ENCODE data around the gene BCKDK. TPM values are rescaled to one million over a fixed set of nuclear protein-coding genes. Genes with fewer than 3 reads are reported as not detected.
A peak's percentile ranks its signal among the peaks of the same experiment; 100 is the strongest.

The BCKDK gene
- total RNA-seq, 1 experiment from 2014 or later = 57.0 TPM

DNA sequence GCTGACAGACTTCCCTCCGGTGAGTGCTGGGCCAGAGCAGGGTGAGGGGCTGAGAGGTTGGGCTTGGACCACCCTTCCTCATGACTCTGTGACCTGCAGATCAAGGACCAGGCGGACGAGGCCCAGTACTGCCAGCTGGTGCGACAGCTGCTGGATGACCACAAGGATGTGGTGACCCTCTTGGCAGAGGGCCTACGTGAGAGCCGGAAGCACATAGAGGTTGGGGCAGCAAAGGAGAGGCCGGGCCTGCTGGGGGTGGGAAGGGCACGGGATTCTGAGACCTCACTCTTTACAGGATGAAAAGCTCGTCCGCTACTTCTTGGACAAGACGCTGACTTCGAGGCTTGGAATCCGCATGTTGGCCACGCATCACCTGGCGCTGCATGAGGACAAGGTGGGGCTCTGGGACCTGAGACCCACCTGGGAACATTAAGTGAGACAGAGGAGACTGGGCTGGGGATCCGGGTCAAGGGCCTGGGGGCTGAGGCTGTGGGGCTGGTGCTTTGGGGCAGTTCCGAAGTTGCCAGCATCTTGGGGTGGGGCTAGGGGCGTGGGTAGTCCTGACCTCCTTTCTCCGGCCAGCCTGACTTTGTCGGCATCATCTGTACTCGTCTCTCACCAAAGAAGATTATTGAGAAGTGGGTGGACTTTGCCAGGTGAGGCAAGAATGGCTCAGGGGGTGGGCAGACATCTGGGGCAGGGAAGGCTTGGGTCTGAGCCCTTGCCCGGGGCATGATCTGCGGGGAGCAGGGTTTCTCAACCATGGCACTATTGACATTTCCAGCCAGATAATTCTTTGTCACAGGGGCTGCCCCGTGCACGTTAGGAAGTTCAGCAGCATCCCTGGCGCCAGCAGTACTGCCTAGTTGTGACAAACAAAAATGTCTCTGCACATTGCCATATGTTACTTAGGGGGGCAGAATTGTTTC, 2.2 kb downstream of the BCKDK start:
- H3K27ac Mint-ChIP-seq = no peak overlapping the region
- no peak overlapping the region for H2BK5ac ChIP-seq (ENCODE audit: insufficient read length, low read length)

More for the DNA sequence above, 2.2 kb downstream of the BCKDK start:
- H3K9me3 ChIP-seq (ENCODE audit: control insufficient read depth, low read depth, low read length) = no peaks in the 10 kb centered on the region
- H3K18ac ChIP-seq (ENCODE audit: insufficient read length, low read depth, low read length) = no peak overlapping the region
- H3K23me2 ChIP-seq (ENCODE audit: insufficient read length, low read depth, low read length, poor library complexity, severe bottlenecking) = peaks cover 8% of the 10 kb centered on the region
- H2BK15ac ChIP-seq (ENCODE audit: low read depth, low read length) = no peak overlapping the region
- H3K4me2 ChIP-seq (ENCODE audit: insufficient read depth, insufficient read length, low read length) = no peak overlapping the region
- no peaks in the 10 kb centered on the region for H4K20me1 ChIP-seq (ENCODE audit: control insufficient read depth, insufficient read depth, insufficient read length)
- H3K14ac ChIP-seq (ENCODE audit: insufficient read depth, low read length) = no peak overlapping the region
- Mint-ChIP-seq H3K36me3 (ENCODE audit: insufficient read depth in 1 of 3, low read depth in 3 of 3) (peaks cover 19 to 37% (median 33%) of the 10 kb centered on the region in 3 experiments), H3K27me3 (ENCODE audit: low read depth) (no peaks in the 10 kb centered on the region; the same call in 1 of the 2 replicates), H3K9me3 (no peaks in the 10 kb centered on the region; a peak in 2 of 5 replicates), H3K4me1 (peaks cover 9 to 14% of the 10 kb centered on the region in 2 experiments), H3K4me3 (peak overlapping the region; percentile 54 to 83; a peak in 4 of 5 replicates)
- no peak overlapping the region for H4K8ac ChIP-seq (replicated peaks; ENCODE audit: insufficient read length, low read depth, low read length)
- no peaks in the 10 kb centered on the region; the same call in 1 of the 2 replicates for H3K79me2 ChIP-seq (ENCODE audit: insufficient read depth, low read length)
- no peak overlapping the region for H2AFZ ChIP-seq (ENCODE audit: low read length)
- H4K5ac ChIP-seq (ENCODE audit: insufficient read length, low read depth, low read length) = no peak overlapping the region
- no peak overlapping the region for H2AK5ac ChIP-seq (ENCODE audit: insufficient read length, low read length)
- no CpG with 5 or more reads among the region's 26 CpGs for WGBS (ENCODE audit: extremely low coverage, insufficient read length, low lambda C conversion rate)
- DNase-seq = no peak
- H2BK120ac ChIP-seq (ENCODE audit: low read depth, low read length, poor library complexity, severe bottlenecking) = no peak overlapping the region
- no peak overlapping the region for H4K91ac ChIP-seq (ENCODE audit: insufficient read length, low read depth, low read length)
- no peak overlapping the region for H2BK20ac ChIP-seq (ENCODE audit: low read depth, low read length, poor library complexity, severe bottlenecking)
- TF ChIP-seq, protein P1, sequence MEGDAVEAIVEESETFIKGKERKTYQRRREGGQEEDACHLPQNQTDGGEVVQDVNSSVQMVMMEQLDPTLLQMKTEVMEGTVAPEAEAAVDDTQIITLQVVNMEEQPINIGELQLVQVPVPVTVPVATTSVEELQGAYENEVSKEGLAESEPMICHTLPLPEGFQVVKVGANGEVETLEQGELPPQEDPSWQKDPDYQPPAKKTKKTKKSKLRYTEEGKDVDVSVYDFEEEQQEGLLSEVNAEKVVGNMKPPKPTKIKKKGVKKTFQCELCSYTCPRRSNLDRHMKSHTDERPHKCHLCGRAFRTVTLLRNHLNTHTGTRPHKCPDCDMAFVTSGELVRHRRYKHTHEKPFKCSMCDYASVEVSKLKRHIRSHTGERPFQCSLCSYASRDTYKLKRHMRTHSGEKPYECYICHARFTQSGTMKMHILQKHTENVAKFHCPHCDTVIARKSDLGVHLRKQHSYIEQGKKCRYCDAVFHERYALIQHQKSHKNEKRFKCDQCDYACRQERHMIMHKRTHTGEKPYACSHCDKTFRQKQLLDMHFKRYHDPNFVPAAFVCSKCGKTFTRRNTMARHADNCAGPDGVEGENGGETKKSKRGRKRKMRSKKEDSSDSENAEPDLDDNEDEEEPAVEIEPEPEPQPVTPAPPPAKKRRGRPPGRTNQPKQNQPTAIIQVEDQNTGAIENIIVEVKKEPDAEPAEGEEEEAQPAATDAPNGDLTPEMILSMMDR (conservative IDR thresholded peaks at IDR 0.05) = no peak
- no peak overlapping the region for H3K4ac ChIP-seq (ENCODE audit: low read depth, low read length)
- H2BK12ac ChIP-seq (ENCODE audit: insufficient read length, low read depth, low read length) = no peak overlapping the region
- no peaks in the 10 kb centered on the region; the same call in 1 of the 2 replicates for H3K27me3 ChIP-seq (ENCODE audit: insufficient read depth, low read length)
- no peak overlapping the region for H3K23ac ChIP-seq (ENCODE audit: insufficient read length, low read depth, low read length)
- no peaks in the 10 kb centered on the region for H3K4me1 ChIP-seq (ENCODE audit: insufficient read depth, low read length)
- H3T11ph ChIP-seq (ENCODE audit: low read length) = no peak overlapping the region
- H3K56ac ChIP-seq (ENCODE audit: insufficient read length, low read depth, low read length) = no peak overlapping the region
- no peaks in the 10 kb centered on the region for H3K79me1 ChIP-seq (ENCODE audit: insufficient read depth, low read depth, low read length, poor library complexity, severe bottlenecking)
- H3K9ac ChIP-seq (ENCODE audit: extremely low read depth, insufficient read length, low read length) = no peak overlapping the region
- H3K27ac ChIP-seq (ENCODE audit: insufficient read length, low read depth, low read length) = no peak overlapping the region

Data from H9 (cell line).